Fibroblast of lung (primary cell): ENCODE measurements around the gene CUBN.

ENCODE experiments used
- CTCF ChIP-seq, 2 donors: IDR thresholded peaks in 1 of 2; conservative IDR thresholded peaks in 1 of 2; 1 replicate in 1 of 2; 2 replicates in 1 of 2; pipeline ENCODE4 v1.5.1; 2011 to 2012; ENCODE audit warnings: low read length in 2 of 2, control low read depth in 1 of 2, inconsistent platforms in 1 of 2, low read depth in 1 of 2, mild to moderate bottlenecking in 1 of 2
- EZH2 ChIP-seq: IDR thresholded peaks from 2 replicates; pipeline ENCODE4 v1.5.1; 2012; ENCODE audit warnings: low read length, control low read depth, mild to moderate bottlenecking; ENCODE audit errors: missing control alignments

- TF ChIP-seq CTCF (conservative IDR thresholded peaks at IDR 0.05 in 1 of 2, IDR thresholded peaks at IDR 0.05 in 1 of 2; ENCODE audit: low read depth in 1 of 2, low read length in 2 of 2) (no peak), EZH2 (no peak)
These were observed 161.1 kb downstream of the CUBN start for GRCh38 chr10:16968416-16969041.
